Rectal smooth muscle tissue (tissue), 1 donor: Measurements from ENCODE around the gene DMRTB1.

Experiments
- H3K27ac ChIP-seq: one replicate; pipeline ENCODE4 v1.7.0; 2013; ENCODE audit warnings: low read depth, low read length, inconsistent platforms
- H3K27me3 ChIP-seq: one replicate; pipeline ENCODE4 v1.7.0; 2013; ENCODE audit warnings: low read length; ENCODE audit not compliant: control insufficient read depth, insufficient read depth
- H3K36me3 ChIP-seq: one replicate; pipeline ENCODE4 v1.7.0; 2013; ENCODE audit warnings: low read length; ENCODE audit not compliant: control insufficient read depth, insufficient read depth
- H3K4me1 ChIP-seq: one replicate; pipeline ENCODE4 v1.7.0; 2013; ENCODE audit warnings: low read length; ENCODE audit not compliant: control insufficient read depth, insufficient read depth
- H3K4me3 ChIP-seq: one replicate; pipeline ENCODE4 v1.7.0; 2013; ENCODE audit warnings: low read length
- H3K9ac ChIP-seq: one replicate; pipeline ENCODE4 v1.7.0; 2013; ENCODE audit warnings: low read length

DMRTB1 gene

DNA sequence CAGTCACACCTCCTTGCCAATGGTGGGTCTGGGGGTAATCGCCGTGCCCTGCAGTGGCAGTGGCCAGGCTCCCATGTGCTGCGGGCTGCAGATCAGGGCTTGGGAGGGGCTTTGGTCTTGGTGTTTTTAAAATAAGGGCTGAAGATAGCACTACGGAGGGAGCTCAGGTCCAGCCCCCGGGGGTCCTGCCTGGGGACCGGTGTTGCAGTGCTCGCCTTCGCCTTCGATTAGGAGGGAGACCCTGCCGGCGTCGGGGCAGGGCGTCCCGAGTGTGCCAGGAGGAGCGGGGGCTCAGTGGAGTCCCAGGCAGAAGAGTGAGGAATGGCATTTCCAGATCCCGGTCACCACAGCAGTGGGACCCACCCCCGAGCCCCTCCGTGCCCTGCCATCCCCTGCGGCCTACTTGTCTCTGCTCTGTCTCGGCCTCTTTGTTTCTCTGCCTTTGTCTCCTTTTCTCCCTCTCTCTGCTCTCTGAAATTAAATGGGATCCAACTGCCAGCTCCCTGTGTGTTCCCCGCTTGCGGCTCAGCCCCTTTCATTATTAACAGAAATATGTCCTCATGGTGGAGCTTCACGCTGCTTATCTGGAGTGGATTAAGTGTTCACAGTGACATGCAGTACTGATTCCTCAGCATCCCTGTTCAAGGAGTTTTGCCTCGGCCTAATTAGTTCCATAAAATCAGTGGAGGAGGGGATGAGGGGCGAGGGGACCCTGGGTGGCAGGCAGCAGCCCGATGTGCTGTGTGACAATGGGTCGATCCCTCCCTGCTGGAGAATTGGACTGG lies 44.4 kb downstream of the DMRTB1 start:
- Histone ChIP-seq H3K36me3 (no peaks in the 10 kb centered on the region), H3K9ac (no peak overlapping the region), H3K27me3 (no peaks in the 10 kb centered on the region), H3K4me1 (peaks cover 10% of the 10 kb centered on the region), H3K4me3 (no peak overlapping the region), H3K27ac (no peak overlapping the region)

DNA sequence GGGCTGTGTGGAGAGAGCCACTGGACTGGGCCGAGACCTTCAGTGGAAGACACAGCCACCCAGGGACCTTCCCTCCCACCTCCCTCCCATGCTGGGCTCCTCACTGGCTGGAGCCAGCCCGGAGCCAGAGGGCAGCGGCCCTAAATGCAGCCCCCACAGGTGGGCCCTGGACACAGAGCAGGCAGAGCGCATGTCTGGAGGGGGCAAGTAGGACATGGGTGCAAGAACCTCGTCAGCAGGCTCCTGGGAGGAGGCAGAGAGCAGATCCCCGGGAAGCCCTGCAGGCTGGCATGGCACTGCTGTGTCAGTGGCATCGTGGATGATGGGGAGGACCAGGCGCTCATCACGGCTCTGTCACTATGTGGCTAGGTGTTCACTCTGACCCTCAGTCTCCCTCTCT lies 45.7 kb downstream of the DMRTB1 start:
- no peaks in the 10 kb centered on the region for H3K27me3 ChIP-seq

DNA sequence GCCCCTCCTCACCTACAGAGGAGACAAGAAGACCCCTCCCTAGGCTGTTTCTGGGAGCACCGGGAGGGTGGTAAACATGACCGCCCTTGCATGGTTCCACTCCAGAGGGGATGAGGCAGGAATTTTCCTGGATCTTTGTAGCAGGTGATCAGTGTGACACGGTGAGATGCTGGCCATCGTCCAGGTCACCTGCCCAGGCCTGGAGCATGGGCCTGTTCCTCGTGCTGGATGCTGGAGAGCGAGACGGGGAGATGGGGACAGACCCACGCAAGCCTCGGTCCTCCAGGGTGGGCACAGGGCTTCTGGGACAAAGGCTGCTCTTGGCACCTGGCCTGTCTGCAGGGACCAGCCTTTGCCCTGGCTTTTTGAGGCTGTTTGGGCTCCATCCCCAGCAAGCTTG lies 46.2 kb downstream of the DMRTB1 start:
- Histone ChIP-seq H3K4me3 (no peak overlapping the region), H3K4me1 (peaks cover 3% of the 10 kb centered on the region), H3K36me3 (no peaks in the 10 kb centered on the region), H3K9ac (no peak overlapping the region), H3K27me3 (no peaks in the 10 kb centered on the region), H3K27ac (no peak overlapping the region)

More for the DNA sequence above, 45.7 kb downstream of the DMRTB1 start:
- H3K4me1 ChIP-seq: peaks cover 6% of the 10 kb centered on the region
- H3K27ac ChIP-seq: no peak overlapping the region
- no peaks in the 10 kb centered on the region for H3K36me3 ChIP-seq
- no peak overlapping the region for H3K9ac ChIP-seq
- no peak overlapping the region for H3K4me3 ChIP-seq

DNA sequence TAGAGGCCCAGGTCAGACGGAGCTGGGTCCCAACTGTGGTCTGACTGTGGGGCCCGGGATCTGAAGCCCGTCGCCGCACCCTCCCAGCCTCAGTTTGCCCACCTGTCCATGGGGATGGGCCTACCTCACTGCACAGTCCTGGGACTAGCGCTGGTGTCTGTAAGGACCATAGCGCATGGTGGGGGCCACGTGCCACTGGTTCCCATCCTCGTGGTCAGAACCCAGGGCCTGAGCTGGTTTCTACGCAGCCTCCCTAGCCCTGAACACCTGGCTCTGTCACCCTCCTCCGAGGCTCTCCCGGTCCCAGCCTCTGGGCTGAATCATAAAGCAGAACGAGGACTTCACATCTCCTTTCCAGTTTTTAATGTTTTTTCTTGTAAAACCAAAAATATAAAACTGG lies 46.7 kb downstream of the DMRTB1 start:
- H3K4me3 ChIP-seq: no peak overlapping the region
- no peaks in the 10 kb centered on the region for H3K4me1 ChIP-seq
- H3K27me3 ChIP-seq: no peaks in the 10 kb centered on the region
- H3K27ac ChIP-seq: no peak overlapping the region
- H3K9ac ChIP-seq: no peak overlapping the region
- H3K36me3 ChIP-seq: no peaks in the 10 kb centered on the region

DNA sequence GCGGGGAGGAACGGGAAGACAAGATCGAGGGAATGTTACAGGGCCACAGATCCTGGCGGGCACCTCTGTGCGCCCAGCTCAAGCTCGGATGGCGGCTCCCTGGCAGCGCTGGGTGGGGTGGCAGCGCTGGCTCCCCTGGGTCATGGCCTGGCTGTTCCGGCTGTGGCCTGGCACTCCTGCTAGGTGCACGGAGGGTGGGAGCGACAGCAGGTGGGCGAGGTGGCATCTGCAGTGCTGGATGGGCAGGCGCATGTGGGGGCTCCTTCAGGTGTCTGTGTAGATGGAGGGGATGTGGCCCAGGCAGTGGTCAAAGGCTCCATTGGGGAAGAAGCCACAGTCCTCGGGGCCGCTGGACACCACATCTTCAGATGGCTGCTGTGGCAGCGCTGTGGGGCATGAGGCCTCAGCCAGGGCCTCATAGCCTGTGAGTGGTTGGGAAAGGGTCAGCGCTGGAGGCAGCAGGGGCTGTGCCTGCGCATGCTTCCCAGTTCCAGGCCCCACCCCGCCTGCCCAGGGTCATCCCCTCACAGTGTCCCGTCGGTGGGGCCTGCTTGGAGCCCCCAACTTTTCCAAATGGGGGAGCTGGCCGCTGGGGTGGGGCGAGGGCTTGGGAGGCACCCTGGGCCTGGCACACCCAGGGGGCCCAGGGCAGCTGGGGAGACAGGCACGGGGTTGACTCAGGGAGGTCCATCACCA lies 47.3 kb downstream of the DMRTB1 start:
- Histone ChIP-seq H3K27me3 (no peaks in the 10 kb centered on the region), H3K4me3 (no peak overlapping the region), H3K36me3 (no peaks in the 10 kb centered on the region), H3K9ac (no peak overlapping the region), H3K4me1 (peaks cover 3% of the 10 kb centered on the region), H3K27ac (no peak overlapping the region)

DNA sequence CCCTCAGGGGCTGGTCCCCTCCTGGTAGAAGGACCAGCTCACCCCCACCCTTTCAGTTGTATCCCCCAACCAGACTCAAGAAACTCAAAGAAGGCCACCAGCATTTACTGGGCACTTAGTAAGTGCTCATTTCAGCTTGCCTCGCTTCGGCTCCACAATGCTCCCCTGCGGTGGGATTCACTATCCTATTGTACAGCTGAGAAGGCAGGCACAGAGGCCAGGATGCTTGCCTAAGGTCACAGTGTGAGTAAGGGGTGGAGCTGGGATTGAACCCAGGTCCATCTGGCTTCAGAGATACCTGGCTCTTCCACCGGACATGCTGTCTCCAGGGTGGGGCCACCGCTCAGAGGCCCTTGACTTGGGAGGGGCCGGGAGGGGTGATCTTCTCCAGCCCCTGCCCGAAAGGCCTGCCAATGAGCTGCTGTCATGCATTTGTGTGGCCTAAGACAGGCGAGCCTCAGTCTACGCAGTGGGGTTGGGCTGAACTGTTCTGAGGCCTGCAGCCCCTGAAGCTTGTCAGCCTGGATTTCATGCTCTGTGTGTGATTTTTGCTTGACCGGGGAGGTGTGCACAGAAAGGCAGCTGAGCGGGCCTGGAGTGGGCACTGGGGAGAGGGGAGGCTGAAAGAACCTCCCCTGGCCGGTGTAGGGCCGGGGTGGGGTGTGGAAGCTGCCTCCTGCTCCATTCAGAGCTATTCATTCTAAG lies 48.1 kb downstream of the DMRTB1 start:
- Histone ChIP-seq H3K27me3 (no peaks in the 10 kb centered on the region), H3K4me1 (peaks cover 9% of the 10 kb centered on the region), H3K36me3 (no peaks in the 10 kb centered on the region)

DNA sequence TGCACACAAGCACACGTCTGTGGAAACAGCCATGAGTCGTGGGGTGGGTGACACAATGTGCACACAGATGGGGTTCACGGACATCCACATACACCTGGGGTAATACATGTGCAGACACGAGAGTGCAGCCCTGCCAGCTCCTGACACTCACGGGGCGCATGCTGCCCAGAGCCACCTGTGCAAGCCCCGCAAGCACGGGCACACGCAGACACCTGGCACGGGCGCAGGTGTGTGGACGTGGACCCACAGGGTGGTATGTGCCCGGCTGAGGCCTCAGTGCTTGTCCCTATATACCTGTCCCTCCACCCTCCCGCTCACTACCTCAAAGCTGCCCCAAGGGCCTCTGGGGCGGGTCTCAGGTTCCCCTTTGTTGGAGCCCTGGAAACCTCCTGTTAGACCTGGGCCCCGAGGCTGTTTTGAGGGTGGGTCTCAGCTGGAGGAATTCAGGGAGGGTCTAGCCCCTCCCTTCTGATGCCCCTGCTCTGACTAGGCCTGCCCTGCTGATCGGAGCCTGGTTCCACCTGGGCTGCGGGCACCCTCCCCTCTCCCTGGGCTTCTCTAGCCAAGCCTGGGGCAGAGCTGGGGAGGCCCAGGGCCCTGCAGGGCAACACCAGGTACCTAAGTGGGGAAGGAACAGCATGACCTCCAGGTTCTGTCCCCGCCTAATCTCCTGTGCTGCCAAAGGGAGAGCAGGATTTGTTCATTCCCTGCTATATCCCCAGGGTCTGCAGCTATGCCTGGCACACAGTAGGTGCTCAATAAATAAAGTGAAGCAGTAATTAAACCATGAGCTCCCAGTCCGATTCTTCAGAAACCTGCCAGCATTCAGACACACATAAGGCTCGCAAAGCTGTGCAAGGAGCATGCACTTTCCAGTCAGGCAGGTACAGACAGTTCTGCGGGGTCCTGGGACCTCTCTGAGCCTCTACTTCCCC lies 49.1 kb downstream of the DMRTB1 start:
- Histone ChIP-seq H3K4me3 (no peak overlapping the region), H3K27me3 (no peaks in the 10 kb centered on the region), H3K27ac (no peak overlapping the region), H3K9ac (no peak overlapping the region), H3K36me3 (no peaks in the 10 kb centered on the region), H3K4me1 (peaks cover 15% of the 10 kb centered on the region)

More for the DNA sequence above, 48.1 kb downstream of the DMRTB1 start:
- H3K4me3 ChIP-seq: no peak overlapping the region
- H3K27ac ChIP-seq: no peak overlapping the region
- H3K9ac ChIP-seq: no peak overlapping the region

DNA sequence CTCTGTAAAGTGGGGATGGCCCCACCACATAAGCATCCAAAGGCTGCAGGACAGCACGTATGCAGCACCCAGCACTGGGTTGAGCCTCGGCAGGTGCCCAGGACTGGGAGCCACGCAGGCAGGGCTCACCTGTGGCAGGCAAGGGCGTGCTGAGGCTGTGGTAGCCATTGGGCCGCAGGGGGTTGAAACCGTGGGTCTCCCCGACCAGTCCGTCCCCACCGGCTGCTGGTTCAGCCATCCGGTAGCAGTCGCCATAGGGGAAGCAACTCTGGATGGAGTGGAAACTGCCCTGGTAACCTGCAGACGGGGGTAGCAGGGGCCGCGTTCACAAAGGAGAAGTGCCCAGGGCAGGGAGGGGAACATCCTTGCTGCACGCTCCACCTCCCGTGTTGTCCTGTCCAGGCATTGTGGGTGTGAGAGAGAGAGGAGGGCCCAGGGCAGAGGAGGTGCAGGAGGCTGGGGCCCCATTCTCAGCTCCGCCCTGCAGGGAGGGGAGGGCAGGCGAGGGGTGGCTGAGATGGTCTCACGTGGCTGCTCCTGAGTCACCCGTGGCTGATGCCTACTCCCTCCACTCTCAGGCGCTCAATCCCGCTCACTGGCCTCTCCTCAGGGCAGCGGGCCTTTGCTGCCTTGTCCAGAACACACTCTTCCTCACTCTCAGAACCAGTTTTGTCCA lies 49.9 kb downstream of the DMRTB1 start:
- H3K4me1 ChIP-seq: peaks cover 15% of the 10 kb centered on the region

DNA sequence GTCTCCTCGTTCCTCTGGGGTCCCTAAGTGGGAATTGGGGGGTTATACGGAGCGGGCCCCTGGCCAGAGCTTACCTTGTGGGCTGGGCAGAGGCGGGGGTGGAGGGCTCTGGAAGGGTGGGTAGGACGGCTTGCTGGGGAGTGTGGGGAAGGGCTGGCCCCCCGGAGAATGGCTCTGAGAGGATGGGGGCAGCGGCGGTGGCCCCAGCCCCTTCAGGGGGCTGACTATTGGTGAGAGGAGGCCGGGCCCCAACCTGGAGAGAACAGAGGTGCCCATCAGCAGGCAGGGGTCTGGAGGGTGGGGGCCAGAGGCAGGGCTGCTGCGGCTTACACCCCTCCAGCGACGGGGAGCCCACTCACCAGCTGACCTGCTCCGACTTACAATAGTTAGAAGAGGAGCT lies 50.6 kb downstream of the DMRTB1 start:
- Histone ChIP-seq H3K9ac (no peak overlapping the region), H3K4me3 (no peak overlapping the region), H3K4me1 (peaks cover 15% of the 10 kb centered on the region), H3K36me3 (no peaks in the 10 kb centered on the region), H3K27me3 (no peaks in the 10 kb centered on the region), H3K27ac (no peak overlapping the region)

More for the DNA sequence above, 49.9 kb downstream of the DMRTB1 start:
- Histone ChIP-seq H3K36me3 (no peaks in the 10 kb centered on the region), H3K27ac (no peak overlapping the region), H3K4me3 (no peak overlapping the region), H3K9ac (no peak overlapping the region), H3K27me3 (no peaks in the 10 kb centered on the region)

DNA sequence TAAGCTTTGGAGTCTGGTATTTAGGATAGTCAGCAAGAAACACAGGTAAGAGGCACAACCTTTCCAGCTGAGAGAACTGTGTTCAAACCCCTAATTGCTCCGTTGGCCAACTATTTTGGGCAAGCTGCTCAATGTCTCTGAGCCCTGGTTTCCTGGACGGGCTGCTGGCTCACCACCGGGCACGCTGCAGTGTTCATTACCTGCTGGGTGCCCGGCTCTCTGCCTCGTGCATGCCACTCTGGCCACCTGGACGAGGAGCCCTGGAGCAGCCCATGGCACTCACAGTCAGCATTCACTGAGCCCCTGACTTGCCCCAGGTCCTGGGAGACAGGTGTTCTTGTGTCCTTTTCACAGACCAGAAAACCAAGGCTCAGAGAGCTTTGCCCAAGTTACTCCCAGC lies 51.0 kb downstream of the DMRTB1 start:
- Histone ChIP-seq H3K27me3 (no peaks in the 10 kb centered on the region), H3K4me3 (no peak overlapping the region), H3K4me1 (peaks cover 15% of the 10 kb centered on the region), H3K36me3 (no peaks in the 10 kb centered on the region), H3K9ac (no peak overlapping the region), H3K27ac (no peak overlapping the region)

DNA sequence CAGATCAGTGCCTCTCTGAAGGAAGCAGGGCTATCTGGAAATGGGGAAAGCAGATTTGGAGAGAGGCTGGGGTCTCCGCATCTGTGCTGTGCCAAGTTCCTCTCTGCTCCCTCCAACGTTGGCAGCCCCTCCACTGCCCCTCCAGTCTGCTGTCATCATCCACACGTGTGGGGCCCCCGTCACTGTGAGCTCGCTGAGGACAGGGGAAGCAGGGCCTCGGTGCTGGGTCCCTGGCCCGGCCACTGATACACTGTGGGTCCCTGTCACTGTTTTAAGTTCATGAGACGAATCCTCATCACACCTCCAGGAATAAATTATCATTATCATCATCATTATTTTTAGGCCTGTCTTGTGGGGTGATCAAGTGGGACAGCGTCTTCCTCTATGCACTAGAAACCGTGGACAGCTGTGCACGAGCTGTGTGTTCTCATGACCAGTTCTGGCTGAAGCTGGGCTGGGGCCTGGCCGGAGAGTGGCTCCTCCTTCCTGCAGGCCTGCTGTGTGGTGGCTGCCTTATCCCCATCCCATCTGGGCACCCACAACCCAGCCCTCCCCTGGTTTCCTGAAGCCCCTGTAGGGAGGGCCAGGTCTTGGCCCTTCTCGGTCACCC lies 52.2 kb downstream of the DMRTB1 start:
- H3K36me3 ChIP-seq: no peaks in the 10 kb centered on the region
- no peak overlapping the region for H3K4me3 ChIP-seq
- peak overlapping the region; percentile 64 for H3K27ac ChIP-seq
- no peak overlapping the region for H3K9ac ChIP-seq
- no peaks in the 10 kb centered on the region for H3K27me3 ChIP-seq
- H3K4me1 ChIP-seq: peaks cover 15% of the 10 kb centered on the region
